Keratinocyte (primary cell): Measurements from ENCODE around the gene POMT1. TPM values are rescaled to one million over a fixed set of nuclear protein-coding genes. Genes with fewer than 3 reads are reported as not detected.

Source experiments
- DNase-seq: peaks from one replicate; pipeline ENCODE4 v3.0.0-alpha.2; 2011; ENCODE audit warnings: low read depth, missing footprints, low spot score
- FAIRE-seq: peaks from 2 replicates; lab custom pipeline; 2011; peaks lifted over from hg19 to GRCh38; lab: Jason Lieb, UNC
- H2AFZ ChIP-seq: 2 replicates; pipeline ENCODE4 v1.6.0; 2012; ENCODE audit warnings: low read length, control low read depth, inconsistent platforms; ENCODE audit not compliant: control insufficient read depth
- H3K27ac ChIP-seq: 2 replicates; pipeline ENCODE4 v1.5.1; 2011; ENCODE audit warnings: low read length; ENCODE audit not compliant: control insufficient read depth, insufficient read depth
- H3K27me3 ChIP-seq: 3 replicates; pipeline ENCODE4 v1.6.0; 2011; ENCODE audit warnings: low read length; ENCODE audit not compliant: control insufficient read depth, insufficient read depth; ENCODE audit errors: extremely low read depth
- H3K36me3 ChIP-seq, 2 experiments: 2 replicates in 1 of 2; 3 replicates in 1 of 2; pipeline ENCODE4 v1.5.1; 2011; ENCODE audit warnings: low read length in 2 of 2, mild to moderate bottlenecking in 1 of 2; ENCODE audit not compliant: control insufficient read depth in 2 of 2, insufficient read depth in 2 of 2; ENCODE audit errors: extremely low read depth in 1 of 2
- H3K4me1 ChIP-seq: 3 replicates; pipeline ENCODE4 v1.5.1; 2011; ENCODE audit warnings: low read length; ENCODE audit not compliant: control insufficient read depth, insufficient read depth; ENCODE audit errors: extremely low read depth
- H3K4me2 ChIP-seq: 3 replicates; pipeline ENCODE4 v1.6.0; 2011; ENCODE audit warnings: low read depth, low read length; ENCODE audit not compliant: control insufficient read depth, insufficient read depth; ENCODE audit errors: extremely low read depth
- H3K4me3 ChIP-seq, 3 experiments: fragments of 200-600 bp in 1 of 3; sonication (generic) in 1 of 3; 2 replicates in 2 of 3; 3 replicates in 1 of 3; pipeline ENCODE4 v1.5.1; 2011 to 2016; ENCODE audit warnings: low read length in 3 of 3, mild to moderate bottlenecking in 3 of 3, control low read depth in 2 of 3, inconsistent platforms in 1 of 3, low read depth in 1 of 3, mixed read lengths in 1 of 3, mixed run types in 1 of 3, moderate library complexity in 1 of 3; ENCODE audit not compliant: control insufficient read depth in 2 of 3, insufficient read depth in 2 of 3; ENCODE audit errors: extremely low read depth in 1 of 3
- H3K79me2 ChIP-seq: 2 replicates; pipeline ENCODE4 v1.6.0; 2012; ENCODE audit warnings: low read length; ENCODE audit not compliant: control insufficient read depth, insufficient read depth
- H3K9ac ChIP-seq: 3 replicates; pipeline ENCODE4 v1.6.0; 2011; ENCODE audit warnings: low read length; ENCODE audit not compliant: control insufficient read depth, insufficient read depth; ENCODE audit errors: extremely low read depth
- H3K9me1 ChIP-seq: 3 replicates; pipeline ENCODE4 v1.6.0; 2011; ENCODE audit warnings: low read length; ENCODE audit not compliant: control insufficient read depth, insufficient read depth; ENCODE audit errors: extremely low read depth
- H3K9me3 ChIP-seq: 2 replicates; pipeline ENCODE4 v1.5.1; 2012; ENCODE audit warnings: low read depth, low read length; ENCODE audit not compliant: control insufficient read depth
- H4K20me1 ChIP-seq: 3 replicates; pipeline ENCODE4 v1.6.0; 2011; ENCODE audit warnings: low read length; ENCODE audit not compliant: control insufficient read depth, insufficient read depth; ENCODE audit errors: extremely low read depth
- EZH2 ChIP-seq: IDR thresholded peaks from one replicate; pipeline ENCODE4 v1.6.1; 2012; ENCODE audit warnings: inconsistent platforms, mild to moderate bottlenecking, low read length, moderate library complexity
- dilution Hi-C: fragments of 300-500 bp; cut with MboI; formaldehyde crosslinking; loops from one replicate; pipeline ENCODE4 v1.7.0; 2020; ENCODE audit warnings: low sequenced_read_pairs; ENCODE audit not compliant: extremely low pct_ligation_motif_present
- polyA plus RNA-seq, 5 experiments: library from polyadenylated mRNA; depleted of rRNA in 3 of 5; stranded (reverse) in 3 of 5; stranded (forward) in 1 of 5; unstranded in 1 of 5; fragments of >200 nt; gene quantifications; 1 replicate in 1 of 5; 2 replicates in 3 of 5; 3 replicates in 1 of 5; pipeline versions ENCODE4 v1.2.1 to v1.2.3, GENCODE V29; 2011 to 2012; ENCODE audit warnings: missing spikeins in 2 of 5, low read depth in 1 of 5, low replicate concordance in 1 of 5
- TF ChIP-seq, protein P1 (sequence below), 3 experiments: IDR thresholded peaks in 1 of 3; conservative IDR thresholded peaks in 1 of 3; optimal IDR thresholded peaks in 1 of 3; 2 replicates in 2 of 3; 3 replicates in 1 of 3; pipeline versions ENCODE3 to v1.5.1; 2011; ENCODE audit warnings: low read length in 3 of 3, mild to moderate bottlenecking in 3 of 3, moderate library complexity in 2 of 3, control low read depth in 1 of 3, inconsistent platforms in 1 of 3; ENCODE audit not compliant: insufficient read depth in 2 of 3; ENCODE audit errors: extremely low read depth in 1 of 3

Gene POMT1
- polyA plus RNA-seq, 1 donor (not counting 4 experiments of a cell fraction or from before 2014, with no cell fraction given) = 10.3 TPM

GRCh38 chr9:131487001-131487400 lies 15.7 kb upstream of the POMT1 start:
- Histone ChIP-seq H3K27ac (no peak overlapping the region), H3K4me2 (no peak overlapping the region), H3K9ac (no peak overlapping the region), H3K4me3 (no peak overlapping the region), H3K36me3 (peaks cover 79 to 84% of the 10 kb centered on the region in 2 experiments), H4K20me1 (peaks cover 3% of the 10 kb centered on the region), H3K27me3 (no peaks in the 10 kb centered on the region), H2AFZ (no peak overlapping the region), H3K9me3 (no peaks in the 10 kb centered on the region), H3K9me1 (no peaks in the 10 kb centered on the region), H3K79me2 (peaks cover 2% of the 10 kb centered on the region), H3K4me1 (no peaks in the 10 kb centered on the region)
- TF ChIP-seq, protein P1, sequence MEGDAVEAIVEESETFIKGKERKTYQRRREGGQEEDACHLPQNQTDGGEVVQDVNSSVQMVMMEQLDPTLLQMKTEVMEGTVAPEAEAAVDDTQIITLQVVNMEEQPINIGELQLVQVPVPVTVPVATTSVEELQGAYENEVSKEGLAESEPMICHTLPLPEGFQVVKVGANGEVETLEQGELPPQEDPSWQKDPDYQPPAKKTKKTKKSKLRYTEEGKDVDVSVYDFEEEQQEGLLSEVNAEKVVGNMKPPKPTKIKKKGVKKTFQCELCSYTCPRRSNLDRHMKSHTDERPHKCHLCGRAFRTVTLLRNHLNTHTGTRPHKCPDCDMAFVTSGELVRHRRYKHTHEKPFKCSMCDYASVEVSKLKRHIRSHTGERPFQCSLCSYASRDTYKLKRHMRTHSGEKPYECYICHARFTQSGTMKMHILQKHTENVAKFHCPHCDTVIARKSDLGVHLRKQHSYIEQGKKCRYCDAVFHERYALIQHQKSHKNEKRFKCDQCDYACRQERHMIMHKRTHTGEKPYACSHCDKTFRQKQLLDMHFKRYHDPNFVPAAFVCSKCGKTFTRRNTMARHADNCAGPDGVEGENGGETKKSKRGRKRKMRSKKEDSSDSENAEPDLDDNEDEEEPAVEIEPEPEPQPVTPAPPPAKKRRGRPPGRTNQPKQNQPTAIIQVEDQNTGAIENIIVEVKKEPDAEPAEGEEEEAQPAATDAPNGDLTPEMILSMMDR (optimal IDR thresholded peaks at IDR 0.05 in 1 of 3, IDR thresholded peaks at IDR 0.05 in 1 of 3, conservative IDR thresholded peaks at IDR 0.05 in 1 of 3; ENCODE audit: extremely low read depth in 1 of 3, insufficient read depth in 2 of 3, low read length in 3 of 3) = no peak
- no peak for TF ChIP-seq EZH2
- DNase-seq (no peak), FAIRE-seq (no peak)
- dilution Hi-C loops = no loop called here

DNA sequence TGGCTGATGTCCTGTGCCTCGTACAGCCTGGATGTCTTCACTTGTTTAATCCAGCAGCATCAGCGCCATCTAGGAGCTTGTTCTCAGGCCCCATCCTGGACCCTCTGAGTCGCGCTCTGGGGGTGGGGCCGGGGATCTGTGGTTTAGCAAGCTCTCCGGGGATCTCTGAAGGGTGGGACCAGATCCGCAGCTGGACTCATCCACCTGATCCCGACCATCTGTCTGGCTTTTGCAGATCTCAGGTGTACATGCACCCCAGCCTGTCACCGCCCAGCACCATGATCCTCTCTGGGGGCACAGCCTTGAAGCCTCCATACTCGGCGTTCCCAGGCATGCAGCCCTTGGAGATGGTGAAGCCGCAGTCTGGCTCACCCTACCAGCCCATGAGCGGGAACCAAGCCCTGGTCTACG lies 15.1 kb upstream of the POMT1 start:
- Histone ChIP-seq H2AFZ (no peak overlapping the region), H4K20me1 (peaks cover 3% of the 10 kb centered on the region), H3K79me2 (peaks cover 2% of the 10 kb centered on the region), H3K27ac (no peak overlapping the region), H3K4me1 (no peaks in the 10 kb centered on the region), H3K4me2 (no peak overlapping the region), H3K9ac (no peak overlapping the region), H3K36me3 (peaks cover 79 to 83% of the 10 kb centered on the region in 2 experiments), H3K9me1 (no peaks in the 10 kb centered on the region), H3K4me3 (no peak overlapping the region), H3K27me3 (no peaks in the 10 kb centered on the region), H3K9me3 (no peaks in the 10 kb centered on the region)
- no peak for FAIRE-seq
- TF ChIP-seq EZH2 = no peak
- TF ChIP-seq, protein P1 (optimal IDR thresholded peaks at IDR 0.05 in 1 of 3, IDR thresholded peaks at IDR 0.05 in 1 of 3, conservative IDR thresholded peaks at IDR 0.05 in 1 of 3; ENCODE audit: extremely low read depth in 1 of 3, insufficient read depth in 2 of 3, low read length in 3 of 3) = no peak
- dilution Hi-C loops = no loop called here
- DNase-seq = no peak
